GM18507 (cell line): ENCODE data around the gene TMEM8B.

Experiments
- DNase-seq: peaks from one replicate; pipeline ENCODE4 v3.0.0; 2011; ENCODE audit warnings: low read depth; ENCODE audit not compliant: insufficient read length; ENCODE audit errors: extremely low spot score
- FAIRE-seq: peaks from 2 replicates; lab custom pipeline; 2011; peaks lifted over from hg19 to GRCh38; lab: Jason Lieb, UNC

TMEM8B gene

GRCh38 chr9:35829084-35829763, at the start of gene TMEM8B:
TMEM8B (plus strand) TSS chr9:35829228; CDS start chr9:35829448, 220 bp downstream.
- peak; percentile 79 for FAIRE-seq

GRCh38 chr9:35781066-35781465, 48.0 kb upstream of the TMEM8B start:
- DNase-seq (no peak), FAIRE-seq (no peak)

More at GRCh38 chr9:35829084-35829763, at the start of gene TMEM8B:
- DNase-seq = peak; percentile 90

- DNase-seq (no peak), FAIRE-seq (peak; percentile 5)
Observed at GRCh38 chr9:35783418-35783817, 45.6 kb upstream of the TMEM8B start.

- DNase-seq = no peak
- no peak for FAIRE-seq
Observed at GRCh38 chr9:35789541-35789940, 39.5 kb upstream of the TMEM8B start.

GRCh38 chr9:35790025-35790384, 39.0 kb upstream of the TMEM8B start:
- DNase-seq = no peak
- FAIRE-seq = no peak

- FAIRE-seq = peak; percentile 83
Observed at GRCh38 chr9:35790385-35791296, 38.4 kb upstream of the TMEM8B start.

GRCh38 chr9:35791297-35791921, 37.6 kb upstream of the TMEM8B start, which contains the start of gene NPR2:
NPR2 (plus strand) TSS chr9:35791591; CDS start chr9:35792409, 818 bp downstream.
- no peak for DNase-seq
- no peak for FAIRE-seq

More at GRCh38 chr9:35790385-35791296, 38.4 kb upstream of the TMEM8B start:
- DNase-seq = peak; percentile 60

- DNase-seq (no peak), FAIRE-seq (no peak)
Observed at GRCh38 chr9:35792024-35792813, 36.8 kb upstream of the TMEM8B start.

- no peak for FAIRE-seq
- no peak for DNase-seq
Observed at GRCh38 chr9:35792826-35793225, 36.2 kb upstream of the TMEM8B start.

- FAIRE-seq (no peak), DNase-seq (no peak)
Observed at GRCh38 chr9:35793461-35793860, 35.6 kb upstream of the TMEM8B start.

GRCh38 chr9:35795695-35796094, 33.3 kb upstream of the TMEM8B start:
- DNase-seq (no peak), FAIRE-seq (no peak)

GRCh38 chr9:35797311-35798109, 31.5 kb upstream of the TMEM8B start:
- FAIRE-seq = no peak

GRCh38 chr9:35798658-35799374, 30.2 kb upstream of the TMEM8B start:
- DNase-seq (no peak), FAIRE-seq (peak; percentile 47)

More at GRCh38 chr9:35797311-35798109, 31.5 kb upstream of the TMEM8B start:
- no peak for DNase-seq

- no peak for FAIRE-seq
- DNase-seq = no peak
Observed at GRCh38 chr9:35800530-35800929, 28.5 kb upstream of the TMEM8B start.

- no peak for FAIRE-seq
Observed at GRCh38 chr9:35801328-35802128, 27.5 kb upstream of the TMEM8B start.

GRCh38 chr9:35806101-35806500, 22.9 kb upstream of the TMEM8B start:
- DNase-seq (no peak), FAIRE-seq (no peak)

More at GRCh38 chr9:35801328-35802128, 27.5 kb upstream of the TMEM8B start:
- DNase-seq = no peak

- DNase-seq = no peak
- FAIRE-seq = no peak
Observed at GRCh38 chr9:35808433-35808832, 20.6 kb upstream of the TMEM8B start.
